ENCODE results near the gene UBE2J1.

Gene UBE2J1

GRCh38 chr6:89353702-89354392, 1.3 kb upstream of the UBE2J1 start:
- no peak for TF ChIP-seq CTCF (IDR thresholded peaks at IDR 0.05; ENCODE audit: borderline replicate concordance, insufficient read depth, low read depth, low read length)
- peak overlapping the region; percentile 89 for H3K4me3 ChIP-seq (ENCODE audit: low read depth, low read length)

- no peak for TF ChIP-seq CTCF (IDR thresholded peaks at IDR 0.05; ENCODE audit: borderline replicate concordance, insufficient read depth, low read depth, low read length)
- H3K4me3 ChIP-seq (ENCODE audit: low read depth, low read length), result peak overlapping the region; percentile 89
These were observed 615 bp upstream of the UBE2J1 start for GRCh38 chr6:89353118-89353556.

- peak overlapping the region; percentile 89 for H3K4me3 ChIP-seq (ENCODE audit: low read depth, low read length)
These were observed 748 bp downstream of the UBE2J1 start for GRCh38 chr6:89351671-89352277.

GRCh38 chr6:89350281-89350966, 2.1 kb downstream of the UBE2J1 start:
- peak overlapping the region; percentile 31 for H3K4me3 ChIP-seq (ENCODE audit: low read depth, low read length)
- TF ChIP-seq CTCF (IDR thresholded peaks at IDR 0.05; ENCODE audit: borderline replicate concordance, insufficient read depth, low read depth, low read length), result no peak

More at GRCh38 chr6:89351671-89352277, 748 bp downstream of the UBE2J1 start:
- TF ChIP-seq CTCF (IDR thresholded peaks at IDR 0.05; ENCODE audit: borderline replicate concordance, insufficient read depth, low read depth, low read length), result no peak

GRCh38 chr6:89348372-89348771, 4.2 kb downstream of the UBE2J1 start:
- TF ChIP-seq CTCF (IDR thresholded peaks at IDR 0.05; ENCODE audit: borderline replicate concordance, insufficient read depth, low read depth, low read length), result no peak
- no peak overlapping the region for H3K4me3 ChIP-seq (ENCODE audit: low read depth, low read length)

- no peak for TF ChIP-seq CTCF (IDR thresholded peaks at IDR 0.05; ENCODE audit: borderline replicate concordance, insufficient read depth, low read depth, low read length)
- H3K4me3 ChIP-seq (ENCODE audit: low read depth, low read length), result no peak overlapping the region
These were observed 4.7 kb downstream of the UBE2J1 start for GRCh38 chr6:89347825-89348224.

All from GM12875 (cell line).